H54 (cell line): ENCODE data around the gene NSDHL.
"Not testable (repeated sequence)": the region's sequence is repeated elsewhere in the genome, so short reads cannot be mapped to it uniquely, and the experiment has no call there.

Experiments used
- DNase-seq: peaks from one replicate; pipeline ENCODE4 v3.0.0; 2011; ENCODE audit warnings: low spot score, mixed read lengths; ENCODE audit not compliant: insufficient read length
- FAIRE-seq: peaks from 3 replicates; lab custom pipeline; 2011; peaks lifted over from hg19 to GRCh38; lab: Jason Lieb, UNC
- POLR2A ChIP-seq: IDR thresholded peaks from 2 replicates; pipeline ENCODE4 v1.6.1; 2011; ENCODE audit warnings: low read depth, mild to moderate bottlenecking, low read length

Gene NSDHL

GRCh38 chrX:152823657-152824056 lies 7.2 kb upstream of the NSDHL start:
- FAIRE-seq, result no peak
- no peak for TF ChIP-seq POLR2A
- no peak for DNase-seq

GRCh38 chrX:152824841-152825374 lies 6.0 kb upstream of the NSDHL start:
- no peak for TF ChIP-seq POLR2A
- FAIRE-seq (peak; percentile 48), DNase-seq (peak; percentile 13)

GRCh38 chrX:152831391-152831790 lies 528 bp downstream of the NSDHL start:
- DNase-seq (no peak), FAIRE-seq (no peak)
- TF ChIP-seq POLR2A, result no peak

- no peak for TF ChIP-seq POLR2A
- DNase-seq (no peak), FAIRE-seq (no peak)
Observed at GRCh38 chrX:152832520-152832919, 1.7 kb downstream of the NSDHL start.

GRCh38 chrX:152833378-152833777 lies 2.5 kb downstream of the NSDHL start:
- TF ChIP-seq POLR2A, result no peak
- FAIRE-seq (no peak), DNase-seq (no peak)

- not testable (repeated sequence) for DNase-seq, FAIRE-seq
Observed at GRCh38 chrX:152835470-152835869, 4.6 kb downstream of the NSDHL start.

- no peak for TF ChIP-seq POLR2A
- FAIRE-seq (no peak), DNase-seq (no peak)
Observed at GRCh38 chrX:152842772-152843338, 12.0 kb downstream of the NSDHL start.

GRCh38 chrX:152843852-152844251 lies 13.0 kb downstream of the NSDHL start:
- TF ChIP-seq POLR2A, result no peak
- FAIRE-seq (no peak), DNase-seq (no peak)

- DNase-seq, result no peak
- no peak for TF ChIP-seq POLR2A
- no peak for FAIRE-seq
Observed at GRCh38 chrX:152844256-152844655, 13.4 kb downstream of the NSDHL start.

GRCh38 chrX:152845618-152846240 lies 14.9 kb downstream of the NSDHL start:
- no peak for FAIRE-seq
- no peak for TF ChIP-seq POLR2A
- DNase-seq, result no peak

- no peak for TF ChIP-seq POLR2A
- no peak for FAIRE-seq
- no peak for DNase-seq
Observed at GRCh38 chrX:152847281-152847680, 16.4 kb downstream of the NSDHL start.

- TF ChIP-seq POLR2A, result no peak
- no peak for FAIRE-seq
- no peak for DNase-seq
Observed at GRCh38 chrX:152850465-152850864, 19.6 kb downstream of the NSDHL start.

GRCh38 chrX:152853986-152854385 lies 23.1 kb downstream of the NSDHL start:
- FAIRE-seq, result no peak
- TF ChIP-seq POLR2A, result no peak
- DNase-seq, result no peak

- no peak for DNase-seq
- FAIRE-seq, result no peak
- no peak for TF ChIP-seq POLR2A
Observed at GRCh38 chrX:152861116-152861515, 30.3 kb downstream of the NSDHL start.

- FAIRE-seq (no peak), DNase-seq (no peak)
- TF ChIP-seq POLR2A, result no peak
Observed at GRCh38 chrX:152861826-152862225, 31.0 kb downstream of the NSDHL start.
